ENCODE data around the gene MMP23B. TPM values are rescaled to one million over a fixed set of nuclear protein-coding genes. Genes with fewer than 3 reads are reported as not detected.
A peak's percentile ranks its signal among the peaks of the same experiment; 100 is the strongest.

The MMP23B gene
- polyA plus RNA-seq, 3 donors: 0.21 to 1.5 (median 0.24) TPM

- Mint-ChIP-seq H3K27me3 (ENCODE audit: low read depth in 3 of 3) (peaks cover 0 to 4% (median 0%) of the 10 kb centered on the region in 3 donors), H3K4me1 (peaks cover 6% of the 10 kb centered on the region), H3K36me3 (peaks cover 19 to 52% of the 10 kb centered on the region in 2 donors), H3K27ac (peak overlapping the region in 2 of 7 donors; percentile 20 to 21), H3K9me3 (no peaks in the 10 kb centered on the region), H3K4me3 (no peak overlapping the region)
- no peaks in the 10 kb centered on the region for H3K4me1 ChIP-seq (ENCODE audit: control insufficient read depth in 1 of 2, insufficient read depth in 2 of 2, low read length in 2 of 2)
- intact Hi-C loops (cut with micrococcal nuclease): loop anchor here in 1 of 2 donors (10.0 kb wide), 1 partner anchor 105 kb away; the partner anchor contains the start of gene SSU72
- H3K9ac ChIP-seq (ENCODE audit: insufficient read depth, low read length, poor library complexity, severe bottlenecking): no peak overlapping the region
- H3K27me3 ChIP-seq (ENCODE audit: control insufficient read depth in 2 of 2, insufficient read depth in 2 of 2, low read length in 2 of 2): no peaks in the 10 kb centered on the region
- H3K79me2 ChIP-seq (ENCODE audit: insufficient read depth, low read length): peaks cover 68% of the 10 kb centered on the region
- DNase-seq: no peak
- no peak overlapping the region for H2AFZ ChIP-seq (ENCODE audit: insufficient read depth, low read depth, low read length, poor library complexity, severe bottlenecking)
- no peaks in the 10 kb centered on the region for H3K9me3 ChIP-seq (replicated peaks in 1 of 2; ENCODE audit: control insufficient read depth in 1 of 2, insufficient read depth in 1 of 2, low read length in 2 of 2)
- peaks cover 69% of the 10 kb centered on the region for H4K20me1 ChIP-seq (ENCODE audit: insufficient read depth, low read length)
- no peak overlapping the region for H3K4me3 ChIP-seq (replicated peaks in 1 of 3; ENCODE audit: low read depth in 2 of 3, low read length in 3 of 3)
- no peak overlapping the region for H3K4me2 ChIP-seq (replicated peaks; ENCODE audit: extremely low read depth, low read length, poor library complexity, severe bottlenecking)
- peaks cover 6 to 22% of the 10 kb centered on the region in 2 donors for H3K36me3 ChIP-seq (replicated peaks in 1 of 2; ENCODE audit: control insufficient read depth in 1 of 2, insufficient read depth in 2 of 2, low read length in 2 of 2)
- H3K27ac ChIP-seq (ENCODE audit: low read depth in 1 of 2, low read length in 2 of 2): no peak overlapping the region
- 93% methylated on average over 22 of the region's 32 CpGs for WGBS (ENCODE audit: insufficient coverage)
- TF ChIP-seq CTCF (IDR thresholded peaks at IDR 0.05): no peak
Measured at GRCh38 chr1:1680031-1680911, 48.3 kb downstream of the MMP23B start.

- Mint-ChIP-seq H3K4me1 (peaks cover 10% of the 10 kb centered on the region), H3K27me3 (ENCODE audit: low read depth in 3 of 3) (peaks cover 0 to 4% (median 0%) of the 10 kb centered on the region in 3 donors), H3K4me3 (no peak overlapping the region), H3K36me3 (peaks cover 21 to 52% of the 10 kb centered on the region in 2 donors), H3K27ac (peak overlapping the region in 2 of 7 donors; percentile 31 to 62), H3K9me3 (no peaks in the 10 kb centered on the region)
- H4K20me1 ChIP-seq (ENCODE audit: insufficient read depth, low read length): peaks cover 73% of the 10 kb centered on the region
- no peak overlapping the region for H3K4me3 ChIP-seq (replicated peaks in 1 of 3; ENCODE audit: low read depth in 2 of 3, low read length in 3 of 3)
- no peak overlapping the region for H3K27ac ChIP-seq (ENCODE audit: low read depth in 1 of 2, low read length in 2 of 2)
- no peaks in the 10 kb centered on the region for H3K9me3 ChIP-seq (replicated peaks in 1 of 2; ENCODE audit: control insufficient read depth in 1 of 2, insufficient read depth in 1 of 2, low read length in 2 of 2)
- H3K4me2 ChIP-seq (replicated peaks; ENCODE audit: extremely low read depth, low read length, poor library complexity, severe bottlenecking): no peak overlapping the region
- TF ChIP-seq CTCF (IDR thresholded peaks at IDR 0.05): no peak
- intact Hi-C loops (cut with micrococcal nuclease): loop anchor here in 1 of 2 donors (10.0 kb wide), 1 partner anchor 106 kb away; the partner anchor contains the start of gene SSU72
- H3K36me3 ChIP-seq (replicated peaks in 1 of 2; ENCODE audit: control insufficient read depth in 1 of 2, insufficient read depth in 2 of 2, low read length in 2 of 2): peaks cover 6 to 22% of the 10 kb centered on the region in 2 donors
- no peaks in the 10 kb centered on the region for H3K27me3 ChIP-seq (ENCODE audit: control insufficient read depth in 2 of 2, insufficient read depth in 2 of 2, low read length in 2 of 2)
- DNase-seq: no peak
- WGBS (ENCODE audit: insufficient coverage): 91% methylated on average over 11 of the region's 11 CpGs
- H3K4me1 ChIP-seq (ENCODE audit: control insufficient read depth in 1 of 2, insufficient read depth in 2 of 2, low read length in 2 of 2): peaks cover 3 to 5% of the 10 kb centered on the region in 2 donors
- H3K79me2 ChIP-seq (ENCODE audit: insufficient read depth, low read length): peaks cover 73% of the 10 kb centered on the region
- no peak overlapping the region for H3K9ac ChIP-seq (ENCODE audit: insufficient read depth, low read length, poor library complexity, severe bottlenecking)
- no peak overlapping the region for H2AFZ ChIP-seq (ENCODE audit: insufficient read depth, low read depth, low read length, poor library complexity, severe bottlenecking)
Measured at GRCh38 chr1:1680912-1681273, 48.9 kb downstream of the MMP23B start.

All from CD14-positive monocyte (primary cell).